ENCODE results near the gene LRBA.

- TF ChIP-seq CTCF (conservative IDR thresholded peaks at IDR 0.05 in 1 of 2, IDR thresholded peaks at IDR 0.05 in 1 of 2; ENCODE audit: low read depth in 1 of 2, low read length in 2 of 2) (no peak), EZH2 (IDR thresholded peaks at IDR 0.05; ENCODE audit: low read length, missing control alignments) (no peak)
Measured at GRCh38 chr4:151029537-151029936, 14.5 kb upstream of the LRBA start.

Measured in fibroblast of lung (primary cell).